Limb (tissue), 2 donors: ENCODE results near the gene OR5AL1.
"Not testable (repeated sequence)": the region's sequence is repeated elsewhere in the genome, so short reads cannot be mapped to it uniquely, and the experiment has no call there.

Source experiments
- DNase-seq, 2 donors: peaks; one replicate each; pipeline ENCODE4 v3.0.0-alpha.2; 2016; ENCODE audit errors: extremely low spot score in 2 of 2

OR5AL1 gene

GRCh38 chr11:56412396-56412795, at the start of gene OR5AL1:
Gene OR5AL1, plus strand, starts transcription at chr11:56412696.
- no peak for DNase-seq

GRCh38 chr11:56375324-56375723, 37.2 kb upstream of the OR5AL1 start, which contains the start of gene OR8U1:
Gene OR8U1, plus strand, starts transcription at chr11:56375624. Its CDS starts 0 bp downstream, at chr11:56375624.
- DNase-seq, result no peak

GRCh38 chr11:56380120-56380519, 32.4 kb upstream of the OR5AL1 start:
- DNase-seq, result no peak

- DNase-seq, result no peak
Measured at GRCh38 chr11:56394381-56394780, 18.1 kb upstream of the OR5AL1 start.

GRCh38 chr11:56396047-56396446, 16.4 kb upstream of the OR5AL1 start:
- no peak for DNase-seq

GRCh38 chr11:56401858-56402461, 10.5 kb upstream of the OR5AL1 start:
- DNase-seq, result not testable (repeated sequence)

- DNase-seq, result no peak
Measured at GRCh38 chr11:56404393-56404792, 8.1 kb upstream of the OR5AL1 start.

GRCh38 chr11:56410801-56411200, 1.7 kb upstream of the OR5AL1 start:
- DNase-seq, result no peak

GRCh38 chr11:56453521-56453920, 41.0 kb downstream of the OR5AL1 start:
- DNase-seq, result no peak

- DNase-seq, result no peak
Measured at GRCh38 chr11:56457076-56457475, 44.6 kb downstream of the OR5AL1 start.
